DND-41 (cell line): ENCODE measurements around the gene TPRX1.
A peak's percentile ranks its signal among the peaks of the same experiment; 100 is the strongest.
"Not testable (repeated sequence)": the region's sequence is repeated elsewhere in the genome, so short reads cannot be mapped to it uniquely, and the experiment has no call there.

ENCODE experiments used
- ATAC-seq: fragments of 200-7000 bp; cut with Tn5 transposase; 3 replicates; pipeline ENCODE4 v1.9.1; 2021; ENCODE audit warnings: low read depth; ENCODE audit not compliant: insufficient read depth
- DNase-seq: peaks from one replicate; pipeline ENCODE4 v3.0.0-alpha.2; 2020
- H2AFZ ChIP-seq: 2 replicates; pipeline ENCODE4 v1.6.0; 2012; ENCODE audit warnings: low read depth, low read length
- H3K27ac ChIP-seq: 2 replicates; pipeline ENCODE4 v1.5.1; 2012; ENCODE audit warnings: low read length, inconsistent platforms
- H3K27me3 ChIP-seq: fragments of 200-600 bp; sonication (generic); 2 replicates; pipeline ENCODE4 v1.6.0; 2012; ENCODE audit warnings: low read length, mild to moderate bottlenecking, inconsistent platforms; ENCODE audit not compliant: insufficient read depth, poor library complexity
- H3K36me3 ChIP-seq: 2 replicates; pipeline ENCODE4 v1.5.1; 2012; ENCODE audit warnings: low read length, inconsistent platforms; ENCODE audit not compliant: insufficient read depth
- H3K4me1 ChIP-seq: 2 replicates; pipeline ENCODE4 v1.5.1; 2012; ENCODE audit warnings: mild to moderate bottlenecking, low read length; ENCODE audit not compliant: insufficient read depth
- H3K4me2 ChIP-seq: 2 replicates; pipeline ENCODE4 v1.6.0; 2012; ENCODE audit warnings: mild to moderate bottlenecking, moderate library complexity, low read length, inconsistent platforms; ENCODE audit not compliant: insufficient read depth
- H3K4me3 ChIP-seq, 2 experiments: fragments of 200-600 bp in 1 of 2; shearing (Covaris generic) in 1 of 2; 2 replicates each; pipeline ENCODE4 v1.5.1; 2012 to 2016; ENCODE audit warnings: inconsistent platforms in 2 of 2, low read length in 2 of 2, mild to moderate bottlenecking in 2 of 2, low read depth in 1 of 2, moderate library complexity in 1 of 2
- H3K79me2 ChIP-seq: 2 replicates; pipeline ENCODE4 v1.6.0; 2012; ENCODE audit warnings: low read length, inconsistent platforms; ENCODE audit not compliant: insufficient read depth
- H3K9ac ChIP-seq: 2 replicates; pipeline ENCODE4 v1.6.0; 2012; ENCODE audit warnings: low read depth, mild to moderate bottlenecking, inconsistent platforms, low read length, moderate library complexity
- H3K9me3 ChIP-seq: 2 replicates; pipeline ENCODE4 v1.5.1; 2012; ENCODE audit warnings: low read length, moderate library complexity, mild to moderate bottlenecking, inconsistent platforms; ENCODE audit not compliant: insufficient read depth, severe bottlenecking
- H4K20me1 ChIP-seq: 2 replicates; pipeline ENCODE4 v1.6.0; 2012; ENCODE audit warnings: low read length; ENCODE audit not compliant: insufficient read depth
- EZH2 ChIP-seq: IDR thresholded peaks from 3 replicates; pipeline ENCODE4 v1.6.1; 2012; ENCODE audit warnings: borderline replicate concordance, low read depth, mild to moderate bottlenecking, moderate library complexity, low read length, inconsistent platforms; ENCODE audit not compliant: severe bottlenecking
- TF ChIP-seq, protein P1 (sequence below): IDR thresholded peaks from 2 replicates; pipeline ENCODE4 v1.5.1; 2012; ENCODE audit warnings: borderline replicate concordance, low read length, moderate library complexity, mild to moderate bottlenecking; ENCODE audit not compliant: poor library complexity, severe bottlenecking; ENCODE audit errors: extremely low read depth

TPRX1 gene

DNA sequence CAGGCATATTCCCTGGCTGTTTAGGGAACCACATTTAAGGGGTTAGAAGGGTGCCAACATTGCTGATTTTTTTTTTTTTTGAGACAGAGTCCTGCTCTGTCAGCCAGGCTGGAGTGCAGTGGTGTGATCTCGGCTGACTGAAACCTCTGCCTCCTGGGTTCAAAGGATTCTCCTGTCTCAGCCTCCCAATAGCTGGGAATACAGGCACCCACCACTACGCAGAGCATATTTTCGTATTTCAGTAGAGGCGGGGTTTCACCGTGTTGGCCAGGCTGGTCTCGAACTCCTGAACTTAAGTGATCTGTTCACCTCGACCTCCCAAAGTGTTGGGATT is 9.6 kb upstream of the TPRX1 start:
- Histone ChIP-seq H3K79me2 (no peaks in the 10 kb centered on the region), H3K9me3 (no peaks in the 10 kb centered on the region), H3K27me3 (no peaks in the 10 kb centered on the region), H3K4me3 (no peak overlapping the region), H2AFZ (no peak overlapping the region), H3K36me3 (no peaks in the 10 kb centered on the region), H3K27ac (no peak overlapping the region), H3K4me1 (no peaks in the 10 kb centered on the region), H3K9ac (no peak overlapping the region), H4K20me1 (no peaks in the 10 kb centered on the region; the same call in 1 of the 2 replicates), H3K4me2 (no peak overlapping the region)
- TF ChIP-seq, protein P1, sequence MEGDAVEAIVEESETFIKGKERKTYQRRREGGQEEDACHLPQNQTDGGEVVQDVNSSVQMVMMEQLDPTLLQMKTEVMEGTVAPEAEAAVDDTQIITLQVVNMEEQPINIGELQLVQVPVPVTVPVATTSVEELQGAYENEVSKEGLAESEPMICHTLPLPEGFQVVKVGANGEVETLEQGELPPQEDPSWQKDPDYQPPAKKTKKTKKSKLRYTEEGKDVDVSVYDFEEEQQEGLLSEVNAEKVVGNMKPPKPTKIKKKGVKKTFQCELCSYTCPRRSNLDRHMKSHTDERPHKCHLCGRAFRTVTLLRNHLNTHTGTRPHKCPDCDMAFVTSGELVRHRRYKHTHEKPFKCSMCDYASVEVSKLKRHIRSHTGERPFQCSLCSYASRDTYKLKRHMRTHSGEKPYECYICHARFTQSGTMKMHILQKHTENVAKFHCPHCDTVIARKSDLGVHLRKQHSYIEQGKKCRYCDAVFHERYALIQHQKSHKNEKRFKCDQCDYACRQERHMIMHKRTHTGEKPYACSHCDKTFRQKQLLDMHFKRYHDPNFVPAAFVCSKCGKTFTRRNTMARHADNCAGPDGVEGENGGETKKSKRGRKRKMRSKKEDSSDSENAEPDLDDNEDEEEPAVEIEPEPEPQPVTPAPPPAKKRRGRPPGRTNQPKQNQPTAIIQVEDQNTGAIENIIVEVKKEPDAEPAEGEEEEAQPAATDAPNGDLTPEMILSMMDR, result no peak
- TF ChIP-seq EZH2, result no peak
- no peak for ATAC-seq
- DNase-seq, result no peak

DNA sequence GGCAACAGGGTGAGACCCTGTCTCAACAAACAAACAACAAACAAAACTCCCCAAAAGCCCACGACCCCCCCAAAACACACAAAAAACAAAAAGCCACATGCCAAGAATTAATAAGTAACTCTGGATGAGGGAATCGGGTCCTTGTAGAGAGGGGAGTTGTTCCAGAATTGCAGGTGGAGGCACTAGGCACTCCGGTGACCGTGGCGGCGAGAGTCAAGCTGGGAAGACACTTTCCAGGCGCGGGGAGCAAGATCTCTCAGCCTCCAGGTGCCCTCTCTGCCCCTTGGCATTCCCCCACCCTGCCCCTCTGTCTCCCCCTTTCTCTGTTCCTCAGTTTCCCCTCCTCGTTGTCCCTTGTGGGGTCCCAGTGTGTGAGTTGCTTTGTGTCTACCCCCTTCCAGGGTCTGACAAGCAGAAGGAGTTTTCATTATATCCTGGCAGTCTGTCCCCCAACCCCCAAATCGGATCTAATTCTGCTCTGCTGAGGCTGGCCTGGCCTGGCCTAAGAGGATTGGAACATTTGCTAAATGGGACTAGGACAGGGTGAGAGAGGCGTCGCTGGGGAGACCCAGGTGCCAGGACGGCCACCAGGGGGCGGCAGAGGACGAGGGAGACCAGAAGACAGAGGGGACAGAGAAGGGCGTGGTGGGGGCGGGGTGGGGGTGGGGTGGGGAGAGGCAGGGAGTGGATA is 9.1 kb upstream of the TPRX1 start:
- Histone ChIP-seq H2AFZ (no peak overlapping the region), H3K9ac (no peak overlapping the region), H3K27ac (no peak overlapping the region), H3K36me3 (no peaks in the 10 kb centered on the region), H3K27me3 (no peaks in the 10 kb centered on the region), H3K4me3 (no peak overlapping the region), H3K9me3 (no peaks in the 10 kb centered on the region), H3K4me1 (no peaks in the 10 kb centered on the region), H3K79me2 (no peaks in the 10 kb centered on the region), H3K4me2 (no peak overlapping the region), H4K20me1 (no peaks in the 10 kb centered on the region; the same call in 1 of the 2 replicates)
- ATAC-seq, result peak; percentile 93
- DNase-seq, result peak; percentile 81
- no peak for TF ChIP-seq EZH2
- TF ChIP-seq, protein P1, result peak; percentile 82

DNA sequence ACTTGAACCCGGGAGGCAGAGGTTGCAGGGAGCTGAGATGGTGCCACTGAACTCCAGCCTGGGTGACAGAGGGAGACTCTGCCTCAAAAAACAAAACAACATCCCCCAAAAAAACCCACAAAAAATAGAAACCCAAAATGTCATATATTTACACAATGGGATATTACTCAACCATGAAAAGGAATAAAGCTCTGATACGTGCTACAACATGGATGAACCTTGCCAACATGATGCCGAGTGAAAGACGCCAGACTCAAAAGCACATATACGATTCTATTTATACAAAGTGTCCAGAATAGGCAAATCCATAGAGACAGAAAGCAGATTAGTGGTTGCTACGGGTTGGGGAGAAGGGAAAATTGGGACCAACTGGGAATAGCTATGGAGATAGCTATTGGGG is 2.1 kb upstream of the TPRX1 start:
- Histone ChIP-seq H3K4me3 (no peak overlapping the region), H3K4me2 (no peak overlapping the region), H3K4me1 (no peaks in the 10 kb centered on the region), H3K36me3 (no peaks in the 10 kb centered on the region), H3K9me3 (no peaks in the 10 kb centered on the region), H4K20me1 (no peaks in the 10 kb centered on the region), H3K79me2 (no peaks in the 10 kb centered on the region), H3K27ac (no peak overlapping the region), H3K9ac (no peak overlapping the region), H2AFZ (no peak overlapping the region), H3K27me3 (no peaks in the 10 kb centered on the region)
- TF ChIP-seq, protein P1, result no peak
- TF ChIP-seq EZH2, result no peak
- DNase-seq, result no peak
- ATAC-seq, result no peak

DNA sequence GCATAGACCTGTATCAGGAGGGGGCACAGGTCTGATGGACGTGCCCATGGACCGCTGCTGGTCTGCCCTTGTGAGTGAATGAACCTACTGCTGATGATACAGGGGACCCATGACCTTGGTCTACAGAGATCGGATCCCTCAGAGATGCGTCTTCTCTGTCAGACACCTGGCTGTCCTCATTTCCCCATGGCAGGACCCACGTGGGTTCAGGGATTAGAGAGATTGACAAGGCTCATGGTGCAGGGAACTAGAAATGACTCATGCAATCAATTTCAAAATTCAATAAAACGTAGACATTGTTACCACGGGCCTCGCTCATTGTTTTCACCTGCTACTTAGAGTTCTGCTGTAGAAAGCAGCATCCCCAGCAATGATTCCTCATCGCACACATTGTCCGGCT is 962 bp upstream of the TPRX1 start:
- Histone ChIP-seq H3K79me2 (no peaks in the 10 kb centered on the region), H3K9ac (no peak overlapping the region), H2AFZ (no peak overlapping the region), H3K36me3 (no peaks in the 10 kb centered on the region), H3K4me1 (no peaks in the 10 kb centered on the region), H3K27ac (no peak overlapping the region), H3K4me2 (no peak overlapping the region), H3K27me3 (no peaks in the 10 kb centered on the region), H4K20me1 (no peaks in the 10 kb centered on the region), H3K4me3 (no peak overlapping the region), H3K9me3 (peaks cover 4% of the 10 kb centered on the region)
- no peak for DNase-seq
- TF ChIP-seq, protein P1, result no peak
- no peak for TF ChIP-seq EZH2
- ATAC-seq, result no peak

DNA sequence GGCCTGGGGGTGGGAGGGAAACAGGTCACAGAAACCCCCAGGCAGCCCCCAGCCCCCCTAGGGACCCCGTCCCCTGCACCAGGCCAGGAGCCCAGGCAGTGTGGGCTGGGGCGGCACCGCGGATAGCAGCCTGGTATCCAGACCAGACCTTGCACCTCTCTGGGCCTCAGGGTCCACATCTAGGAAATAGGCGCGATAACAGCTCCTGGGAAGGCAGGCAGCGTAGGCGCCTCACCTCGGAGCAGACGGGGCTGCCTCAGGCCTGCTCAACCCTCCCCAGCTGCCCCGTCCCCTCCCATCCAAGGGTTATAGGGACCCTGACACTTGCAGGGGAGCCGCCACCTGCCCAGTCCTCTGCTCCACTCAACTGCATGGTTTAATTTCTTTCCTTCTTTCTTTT is 680 bp downstream of the TPRX1 start:
- not testable (repeated sequence) for ATAC-seq, H3K4me2 ChIP-seq, H3K9ac ChIP-seq

More for the DNA sequence above, 680 bp downstream of the TPRX1 start:
- not testable (repeated sequence) for H3K27me3 ChIP-seq, H4K20me1 ChIP-seq, H3K27ac ChIP-seq, H3K4me1 ChIP-seq, DNase-seq, H3K36me3 ChIP-seq, H2AFZ ChIP-seq, H3K4me3 ChIP-seq, H3K79me2 ChIP-seq, H3K9me3 ChIP-seq
